HEK293 (cell line): ENCODE data around the gene ARL16.

Source experiments
- CTCF ChIA-PET: fragments of 350-600 bp; formaldehyde crosslinking; extraction: SDS; loops from one replicate; lab custom pipeline; 2021; ENCODE audit warnings: antibody characterized with exemption; lab: Yijun Ruan, JAX
- POLR2A ChIA-PET: fragments of 300-600 bp; formaldehyde crosslinking; extraction: SDS; loops from one replicate; lab custom pipeline; 2020; ENCODE audit warnings: antibody characterized with exemption, inconsistent platforms; lab: Yijun Ruan, JAX
- H3K27ac ChIP-seq: fragments of 200-500 bp; sonication (Bioruptor generic); 2 replicates; pipeline ENCODE4 v1.5.1; 2014; ENCODE audit warnings: low read depth, low read length, control low read depth, inconsistent platforms; ENCODE audit errors: extremely low read depth
- H3K36me3 ChIP-seq, 2 experiments: fragments of 200-500 bp in 1 of 2; sonication (Bioruptor generic) in 1 of 2; 1 replicate in 1 of 2; 2 replicates in 1 of 2; pipeline ENCODE4 v1.5.1; 2014 to 2017; ENCODE audit warnings: inconsistent platforms in 2 of 2, low read length in 2 of 2; ENCODE audit not compliant: control insufficient read depth in 2 of 2, insufficient read depth in 1 of 2
- H3K4me1 ChIP-seq: fragments of 200-500 bp; sonication (Bioruptor generic); 2 replicates; pipeline ENCODE4 v1.5.1; 2014; ENCODE audit warnings: mild to moderate bottlenecking, low read length, inconsistent platforms; ENCODE audit not compliant: control insufficient read depth, insufficient read depth
- H3K4me3 ChIP-seq: 2 replicates; pipeline ENCODE4 v1.5.1; 2011; ENCODE audit warnings: low read depth, mild to moderate bottlenecking, control low read depth, low read length, moderate library complexity
- H3K9me3 ChIP-seq: fragments of 200-500 bp; sonication (Bioruptor generic); 2 replicates; pipeline ENCODE4 v1.5.1; 2014; ENCODE audit warnings: low read depth, low read length, inconsistent platforms; ENCODE audit not compliant: control insufficient read depth, insufficient read depth
- GFI1B ChIP-seq: fragments of 450-650 bp; formaldehyde crosslinking; IDR thresholded peaks from 2 replicates; pipeline ENCODE4 v1.5.1; 2016; ENCODE audit warnings: missing biosample characterization, missing genetic modification characterization
- GLI4 ChIP-seq: fragments of 450-650 bp; formaldehyde crosslinking; IDR thresholded peaks from 2 replicates; pipeline ENCODE4 v1.5.1; 2016; ENCODE audit warnings: missing biosample characterization, missing genetic modification characterization
- GLIS1 ChIP-seq: fragments of 450-650 bp; formaldehyde crosslinking; IDR thresholded peaks from 2 replicates; pipeline ENCODE4 v1.5.1; 2016; ENCODE audit warnings: missing biosample characterization, missing genetic modification characterization
- GLIS2 ChIP-seq: fragments of 450-650 bp; formaldehyde crosslinking; IDR thresholded peaks from 2 replicates; pipeline ENCODE4 v1.5.1; 2016; ENCODE audit warnings: missing biosample characterization, missing genetic modification characterization
- KLF1 ChIP-seq: fragments of 450-650 bp; formaldehyde crosslinking; IDR thresholded peaks from 2 replicates; pipeline ENCODE4 v1.5.1; 2016; ENCODE audit warnings: missing biosample characterization, missing genetic modification characterization
- TCF7L2 ChIP-seq: IDR thresholded peaks from 2 replicates; pipeline ENCODE4 v1.6.1; 2011; ENCODE audit warnings: low read depth, mild to moderate bottlenecking, inconsistent platforms, low read length, moderate library complexity, borderline replicate concordance
- YY1 ChIP-seq: fragments of 450-650 bp; formaldehyde crosslinking; IDR thresholded peaks from 2 replicates; pipeline ENCODE4 v1.5.1; 2018; ENCODE audit warnings: missing biosample characterization, missing genetic modification characterization
- ZBTB17 ChIP-seq: fragments of 450-650 bp; formaldehyde crosslinking; IDR thresholded peaks from 2 replicates; pipeline ENCODE4 v1.5.1; 2016; ENCODE audit warnings: missing biosample characterization, missing genetic modification characterization
- ZIC2 ChIP-seq: fragments of 450-650 bp; formaldehyde crosslinking; IDR thresholded peaks from 2 replicates; pipeline ENCODE4 v1.5.1; 2016; ENCODE audit warnings: missing biosample characterization, missing genetic modification characterization
- ZNF184 ChIP-seq: fragments of 450-650 bp; IDR thresholded peaks from 2 replicates; pipeline ENCODE4 v1.5.1; 2018; ENCODE audit warnings: missing biosample characterization, mild to moderate bottlenecking, missing genetic modification characterization
- ZNF24 ChIP-seq: fragments of 450-650 bp; formaldehyde crosslinking; IDR thresholded peaks from 2 replicates; pipeline ENCODE4 v1.5.1; 2016; ENCODE audit warnings: missing biosample characterization, missing genetic modification characterization
- ZNF426 ChIP-seq: fragments of 450-650 bp; formaldehyde crosslinking; IDR thresholded peaks from 2 replicates; pipeline ENCODE4 v1.5.1; 2017; ENCODE audit warnings: missing biosample characterization, missing genetic modification characterization, mild to moderate bottlenecking, inconsistent platforms, moderate library complexity
- ZNF560 ChIP-seq: fragments of 450-650 bp; formaldehyde crosslinking; IDR thresholded peaks from 2 replicates; pipeline ENCODE4 v1.5.1; 2017; ENCODE audit warnings: missing biosample characterization, missing genetic modification characterization, borderline replicate concordance
- ZNF623 ChIP-seq: fragments of 450-650 bp; formaldehyde crosslinking; IDR thresholded peaks from 2 replicates; pipeline ENCODE4 v1.5.1; 2016; ENCODE audit warnings: missing biosample characterization, missing genetic modification characterization
- ZSCAN30 ChIP-seq: fragments of 450-650 bp; IDR thresholded peaks from 2 replicates; pipeline ENCODE4 v1.5.1; 2018; ENCODE audit warnings: missing biosample characterization, mild to moderate bottlenecking, missing genetic modification characterization, moderate library complexity
- TF ChIP-seq, protein P1 (sequence below): fragments of 450-650 bp; formaldehyde crosslinking; IDR thresholded peaks from 2 replicates; pipeline ENCODE4 v1.5.1; 2016; ENCODE audit warnings: missing biosample characterization, missing genetic modification characterization, low read depth
- TF ChIP-seq, protein P2 (sequence below): fragments of 450-650 bp; formaldehyde crosslinking; IDR thresholded peaks from 2 replicates; pipeline ENCODE4 v1.5.1; 2016; ENCODE audit warnings: missing biosample characterization, missing genetic modification characterization
- TF ChIP-seq, protein P3 (sequence below): fragments of 450-650 bp; formaldehyde crosslinking; IDR thresholded peaks from 2 replicates; pipeline ENCODE4 v1.5.1; 2016; ENCODE audit warnings: missing biosample characterization, missing genetic modification characterization

ARL16 gene

DNA sequence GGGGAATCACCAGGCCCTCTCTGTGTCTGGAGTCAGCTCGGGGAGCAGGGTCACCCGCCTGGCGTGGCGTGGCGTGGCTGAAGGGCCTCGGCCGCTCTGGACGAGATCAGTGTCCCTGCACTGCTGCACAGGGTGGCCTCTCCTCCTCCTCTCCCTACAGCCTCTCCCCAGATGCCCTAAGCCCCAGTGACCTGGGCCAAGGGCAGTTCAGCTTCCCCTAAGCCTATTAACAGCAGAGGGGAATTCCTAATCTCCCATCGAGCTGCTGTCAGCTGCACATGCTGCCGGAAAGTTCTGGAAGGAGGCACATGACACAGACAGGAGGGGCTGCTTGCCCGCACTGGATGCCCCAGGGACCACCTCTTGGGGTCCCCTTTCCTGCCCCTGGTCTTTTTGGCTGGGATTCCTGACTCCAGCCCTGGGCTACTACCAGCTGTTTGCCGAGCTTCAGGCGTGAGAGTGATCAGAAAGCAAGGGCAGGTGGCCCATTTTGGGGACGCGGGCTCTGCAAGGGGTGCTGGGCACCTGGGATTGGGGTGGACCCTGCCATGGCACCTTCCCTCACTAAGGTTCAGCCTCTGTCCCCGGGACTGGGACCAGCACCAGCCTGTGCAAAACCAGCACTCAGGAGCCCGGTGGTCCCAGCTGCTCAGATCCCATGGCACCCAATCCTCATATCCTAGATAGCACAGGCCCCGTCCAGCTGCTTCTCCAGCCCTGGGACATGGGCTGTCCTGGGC lies 28.0 kb downstream of the ARL16 start:
- H3K27ac ChIP-seq = no peak overlapping the region
- no peaks in the 10 kb centered on the region for H3K36me3 ChIP-seq
- ChIA-PET CTCF (interaction anchor here (0.5 to 0.7 kb wide), 2 partner anchors 16 to 54 kb away, joined by 4 read pairs; no protein-coding TSS in a partner anchor), POLR2A (interaction anchor here (0.5 to 1.4 kb wide), 9 partner anchors 8 to 114 kb away, joined by 3 to 6 read pairs (median 3); partner anchors contain the start of genes CCDC137 and OXLD1)
- TF ChIP-seq ZSCAN30 (tag by site-specific recombination) (no peak), ZNF426 (tag by site-specific recombination) (no peak), TCF7L2 (no peak), ZBTB17 (tag by site-specific recombination) (no peak), ZNF560 (tag by site-specific recombination) (no peak), YY1 (no peak), GFI1B (tag by site-specific recombination) (no peak), ZNF623 (no peak), KLF1 (tag by site-specific recombination) (no peak)
- TF ChIP-seq, protein P1, sequence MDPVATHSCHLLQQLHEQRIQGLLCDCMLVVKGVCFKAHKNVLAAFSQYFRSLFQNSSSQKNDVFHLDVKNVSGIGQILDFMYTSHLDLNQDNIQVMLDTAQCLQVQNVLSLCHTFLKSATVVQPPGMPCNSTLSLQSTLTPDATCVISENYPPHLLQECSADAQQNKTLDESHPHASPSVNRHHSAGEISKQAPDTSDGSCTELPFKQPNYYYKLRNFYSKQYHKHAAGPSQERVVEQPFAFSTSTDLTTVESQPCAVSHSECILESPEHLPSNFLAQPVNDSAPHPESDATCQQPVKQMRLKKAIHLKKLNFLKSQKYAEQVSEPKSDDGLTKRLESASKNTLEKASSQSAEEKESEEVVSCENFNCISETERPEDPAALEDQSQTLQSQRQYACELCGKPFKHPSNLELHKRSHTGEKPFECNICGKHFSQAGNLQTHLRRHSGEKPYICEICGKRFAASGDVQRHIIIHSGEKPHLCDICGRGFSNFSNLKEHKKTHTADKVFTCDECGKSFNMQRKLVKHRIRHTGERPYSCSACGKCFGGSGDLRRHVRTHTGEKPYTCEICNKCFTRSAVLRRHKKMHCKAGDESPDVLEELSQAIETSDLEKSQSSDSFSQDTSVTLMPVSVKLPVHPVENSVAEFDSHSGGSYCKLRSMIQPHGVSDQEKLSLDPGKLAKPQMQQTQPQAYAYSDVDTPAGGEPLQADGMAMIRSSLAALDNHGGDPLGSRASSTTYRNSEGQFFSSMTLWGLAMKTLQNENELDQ (tag by site-specific recombination) = no peak
- TF ChIP-seq, protein P2, sequence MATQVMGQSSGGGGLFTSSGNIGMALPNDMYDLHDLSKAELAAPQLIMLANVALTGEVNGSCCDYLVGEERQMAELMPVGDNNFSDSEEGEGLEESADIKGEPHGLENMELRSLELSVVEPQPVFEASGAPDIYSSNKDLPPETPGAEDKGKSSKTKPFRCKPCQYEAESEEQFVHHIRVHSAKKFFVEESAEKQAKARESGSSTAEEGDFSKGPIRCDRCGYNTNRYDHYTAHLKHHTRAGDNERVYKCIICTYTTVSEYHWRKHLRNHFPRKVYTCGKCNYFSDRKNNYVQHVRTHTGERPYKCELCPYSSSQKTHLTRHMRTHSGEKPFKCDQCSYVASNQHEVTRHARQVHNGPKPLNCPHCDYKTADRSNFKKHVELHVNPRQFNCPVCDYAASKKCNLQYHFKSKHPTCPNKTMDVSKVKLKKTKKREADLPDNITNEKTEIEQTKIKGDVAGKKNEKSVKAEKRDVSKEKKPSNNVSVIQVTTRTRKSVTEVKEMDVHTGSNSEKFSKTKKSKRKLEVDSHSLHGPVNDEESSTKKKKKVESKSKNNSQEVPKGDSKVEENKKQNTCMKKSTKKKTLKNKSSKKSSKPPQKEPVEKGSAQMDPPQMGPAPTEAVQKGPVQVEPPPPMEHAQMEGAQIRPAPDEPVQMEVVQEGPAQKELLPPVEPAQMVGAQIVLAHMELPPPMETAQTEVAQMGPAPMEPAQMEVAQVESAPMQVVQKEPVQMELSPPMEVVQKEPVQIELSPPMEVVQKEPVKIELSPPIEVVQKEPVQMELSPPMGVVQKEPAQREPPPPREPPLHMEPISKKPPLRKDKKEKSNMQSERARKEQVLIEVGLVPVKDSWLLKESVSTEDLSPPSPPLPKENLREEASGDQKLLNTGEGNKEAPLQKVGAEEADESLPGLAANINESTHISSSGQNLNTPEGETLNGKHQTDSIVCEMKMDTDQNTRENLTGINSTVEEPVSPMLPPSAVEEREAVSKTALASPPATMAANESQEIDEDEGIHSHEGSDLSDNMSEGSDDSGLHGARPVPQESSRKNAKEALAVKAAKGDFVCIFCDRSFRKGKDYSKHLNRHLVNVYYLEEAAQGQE (tag by site-specific recombination) = no peak
- H3K4me3 ChIP-seq = no peak overlapping the region
- no peaks in the 10 kb centered on the region for H3K9me3 ChIP-seq
- H3K4me1 ChIP-seq = no peaks in the 10 kb centered on the region

DNA sequence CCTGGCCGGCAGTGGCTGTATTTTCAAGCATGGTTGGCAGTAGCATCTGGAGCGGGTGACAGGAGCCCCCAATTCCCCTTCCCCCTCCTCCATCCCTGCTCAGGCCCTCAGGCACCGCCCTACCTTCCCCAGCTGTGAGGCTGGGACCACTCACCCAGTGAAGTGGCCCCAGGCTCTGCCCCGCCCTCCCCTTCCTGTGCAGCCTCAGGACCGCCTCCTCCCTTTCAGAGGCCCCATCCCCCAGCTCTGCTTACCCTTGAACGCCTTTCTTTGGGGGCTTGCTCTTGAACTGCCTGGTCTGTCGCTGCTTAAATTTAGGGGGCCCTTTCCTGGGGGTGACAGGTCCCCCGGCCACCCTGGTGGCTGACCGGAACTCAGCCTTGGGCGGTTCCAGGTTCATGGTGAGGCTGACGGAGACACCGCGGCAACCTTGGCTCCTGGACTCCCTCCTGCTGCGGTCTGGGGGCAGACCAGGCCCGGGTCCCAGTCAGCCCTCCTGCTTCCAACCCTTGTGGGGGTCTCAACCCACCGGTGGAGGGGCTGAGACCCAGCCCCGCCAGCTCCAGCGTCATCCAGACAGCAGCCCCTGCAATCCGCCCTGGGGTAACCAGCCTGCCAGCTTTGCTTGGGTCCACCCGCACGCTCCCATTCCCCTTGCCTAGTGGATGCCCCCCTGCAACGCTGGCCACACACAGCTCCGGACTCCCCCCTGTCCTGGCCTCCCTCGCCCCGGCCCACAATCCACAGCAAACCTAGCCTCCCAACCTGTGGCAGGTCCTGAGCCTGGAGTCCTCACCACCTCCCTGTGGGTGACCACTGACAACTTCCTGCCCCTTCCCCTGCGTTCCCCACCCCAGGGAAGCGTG lies 30.5 kb downstream of the ARL16 start:
- 0 out of 2 replicates have a peak, but pooled peaks have one; percentile 30 for TF ChIP-seq ZIC2 (tag by site-specific recombination)
- peak; percentile 66 for TF ChIP-seq GLIS2 (tag by site-specific recombination)
- TF ChIP-seq GLI4 (tag by site-specific recombination) = no peak
- TF ChIP-seq GLIS1 (tag by site-specific recombination) = peak; percentile 83
- no peak for TF ChIP-seq ZNF24 (tag by site-specific recombination)
- TF ChIP-seq ZNF184 (tag by site-specific recombination) = no peak
- TF ChIP-seq, protein P3, sequence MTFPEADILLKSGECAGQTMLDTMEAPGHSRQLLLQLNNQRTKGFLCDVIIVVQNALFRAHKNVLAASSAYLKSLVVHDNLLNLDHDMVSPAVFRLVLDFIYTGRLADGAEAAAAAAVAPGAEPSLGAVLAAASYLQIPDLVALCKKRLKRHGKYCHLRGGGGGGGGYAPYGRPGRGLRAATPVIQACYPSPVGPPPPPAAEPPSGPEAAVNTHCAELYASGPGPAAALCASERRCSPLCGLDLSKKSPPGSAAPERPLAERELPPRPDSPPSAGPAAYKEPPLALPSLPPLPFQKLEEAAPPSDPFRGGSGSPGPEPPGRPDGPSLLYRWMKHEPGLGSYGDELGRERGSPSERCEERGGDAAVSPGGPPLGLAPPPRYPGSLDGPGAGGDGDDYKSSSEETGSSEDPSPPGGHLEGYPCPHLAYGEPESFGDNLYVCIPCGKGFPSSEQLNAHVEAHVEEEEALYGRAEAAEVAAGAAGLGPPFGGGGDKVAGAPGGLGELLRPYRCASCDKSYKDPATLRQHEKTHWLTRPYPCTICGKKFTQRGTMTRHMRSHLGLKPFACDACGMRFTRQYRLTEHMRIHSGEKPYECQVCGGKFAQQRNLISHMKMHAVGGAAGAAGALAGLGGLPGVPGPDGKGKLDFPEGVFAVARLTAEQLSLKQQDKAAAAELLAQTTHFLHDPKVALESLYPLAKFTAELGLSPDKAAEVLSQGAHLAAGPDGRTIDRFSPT (tag by site-specific recombination) = no peak
- TF ChIP-seq, all 188 proteins: peak for 3
- H3K4me3 ChIP-seq = no peak overlapping the region
- CTCF ChIA-PET = interaction anchor here (0.6 to 0.8 kb wide), 2 partner anchors 198 to 503 kb away, joined by 3 to 4 read pairs; no protein-coding TSS in a partner anchor

More for the DNA sequence above, 30.5 kb downstream of the ARL16 start:
- POLR2A ChIA-PET = interaction anchor here (0.7 kb wide), 1 partner anchor 49 kb away, joined by 4 read pairs; no protein-coding TSS in a partner anchor
- Histone ChIP-seq H3K36me3 (no peaks in the 10 kb centered on the region), H3K9me3 (no peaks in the 10 kb centered on the region), H3K27ac (no peak overlapping the region), H3K4me1 (no peaks in the 10 kb centered on the region)
